Progenitor cell of endocrine pancreas (in vitro differentiated cells): ENCODE data around the gene YIF1A. TPM values are rescaled to one million over a fixed set of nuclear protein-coding genes. Genes with fewer than 3 reads are reported as not detected.

ENCODE experiments used
- DNase-seq: peaks from one replicate; pipeline ENCODE4 v3.0.0; 2021; ENCODE audit warnings: low spot score; ENCODE audit not compliant: unreplicated experiment
- H3K27ac Mint-ChIP-seq: 2 replicates; pipeline ENCODE4 v1.8.0; 2021; ENCODE audit warnings: mild to moderate bottlenecking, moderate library complexity, mixed read lengths
- H3K27me3 Mint-ChIP-seq: 2 replicates; pipeline ENCODE4 v1.8.0; 2021; ENCODE audit warnings: mixed read lengths
- H3K36me3 Mint-ChIP-seq: 2 replicates; pipeline ENCODE4 v1.8.0; 2022; ENCODE audit warnings: mixed read lengths; ENCODE audit not compliant: insufficient read depth
- H3K4me1 Mint-ChIP-seq: 2 replicates; pipeline ENCODE4 v1.8.0; 2021; ENCODE audit warnings: low read depth, mixed read lengths
- H3K4me3 Mint-ChIP-seq: 2 replicates; pipeline ENCODE4 v1.8.0; 2021; ENCODE audit warnings: low read depth, mild to moderate bottlenecking, moderate library complexity, mixed read lengths
- H3K9me3 Mint-ChIP-seq: 2 replicates; pipeline ENCODE4 v1.8.0; 2021; ENCODE audit warnings: low read depth, mixed read lengths
- total RNA-seq: library from RNA; stranded (reverse); gene quantifications from 2 replicates; pipeline ENCODE4 v1.2.1, GENCODE V29; 2021
- TF ChIP-seq, protein P1 (sequence below): fragments of 200-600 bp; sonication (generic); IDR thresholded peaks from one replicate; pipeline ENCODE4 v1.5.0; 2021; ENCODE audit warnings: antibody characterized with exemption, mild to moderate bottlenecking; ENCODE audit not compliant: unreplicated experiment

YIF1A gene
- total RNA-seq, 1 donor from 2014 or later, result 61.7 TPM

DNA sequence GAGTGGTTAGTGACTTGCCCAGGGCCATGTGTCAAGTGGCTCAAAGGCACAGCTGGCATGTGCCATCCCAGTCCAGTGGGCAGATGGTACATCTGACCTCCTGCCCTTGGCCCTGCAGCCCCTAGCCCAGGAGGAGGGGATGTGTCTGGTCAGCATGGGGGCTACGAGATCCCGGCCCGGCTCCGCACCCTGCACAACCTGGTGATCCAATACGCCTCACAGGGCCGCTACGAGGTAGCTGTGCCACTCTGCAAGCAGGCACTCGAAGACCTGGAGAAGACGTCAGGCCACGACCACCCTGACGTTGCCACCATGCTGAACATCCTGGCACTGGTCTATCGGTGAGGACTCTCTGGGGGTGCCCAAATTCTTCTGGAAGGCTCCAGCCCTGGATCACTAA is 26.2 kb downstream of the YIF1A start:
- H3K9me3 Mint-ChIP-seq, result no peaks in the 10 kb centered on the region
- H3K4me1 Mint-ChIP-seq, result peaks cover 10% of the 10 kb centered on the region
- H3K27me3 Mint-ChIP-seq, result no peaks in the 10 kb centered on the region
- no peak for DNase-seq
- H3K4me3 Mint-ChIP-seq, result no peak overlapping the region
- TF ChIP-seq, protein P1, sequence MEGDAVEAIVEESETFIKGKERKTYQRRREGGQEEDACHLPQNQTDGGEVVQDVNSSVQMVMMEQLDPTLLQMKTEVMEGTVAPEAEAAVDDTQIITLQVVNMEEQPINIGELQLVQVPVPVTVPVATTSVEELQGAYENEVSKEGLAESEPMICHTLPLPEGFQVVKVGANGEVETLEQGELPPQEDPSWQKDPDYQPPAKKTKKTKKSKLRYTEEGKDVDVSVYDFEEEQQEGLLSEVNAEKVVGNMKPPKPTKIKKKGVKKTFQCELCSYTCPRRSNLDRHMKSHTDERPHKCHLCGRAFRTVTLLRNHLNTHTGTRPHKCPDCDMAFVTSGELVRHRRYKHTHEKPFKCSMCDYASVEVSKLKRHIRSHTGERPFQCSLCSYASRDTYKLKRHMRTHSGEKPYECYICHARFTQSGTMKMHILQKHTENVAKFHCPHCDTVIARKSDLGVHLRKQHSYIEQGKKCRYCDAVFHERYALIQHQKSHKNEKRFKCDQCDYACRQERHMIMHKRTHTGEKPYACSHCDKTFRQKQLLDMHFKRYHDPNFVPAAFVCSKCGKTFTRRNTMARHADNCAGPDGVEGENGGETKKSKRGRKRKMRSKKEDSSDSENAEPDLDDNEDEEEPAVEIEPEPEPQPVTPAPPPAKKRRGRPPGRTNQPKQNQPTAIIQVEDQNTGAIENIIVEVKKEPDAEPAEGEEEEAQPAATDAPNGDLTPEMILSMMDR, result no peak
- H3K36me3 Mint-ChIP-seq, result peaks cover 15% of the 10 kb centered on the region
- no peak overlapping the region for H3K27ac Mint-ChIP-seq

DNA sequence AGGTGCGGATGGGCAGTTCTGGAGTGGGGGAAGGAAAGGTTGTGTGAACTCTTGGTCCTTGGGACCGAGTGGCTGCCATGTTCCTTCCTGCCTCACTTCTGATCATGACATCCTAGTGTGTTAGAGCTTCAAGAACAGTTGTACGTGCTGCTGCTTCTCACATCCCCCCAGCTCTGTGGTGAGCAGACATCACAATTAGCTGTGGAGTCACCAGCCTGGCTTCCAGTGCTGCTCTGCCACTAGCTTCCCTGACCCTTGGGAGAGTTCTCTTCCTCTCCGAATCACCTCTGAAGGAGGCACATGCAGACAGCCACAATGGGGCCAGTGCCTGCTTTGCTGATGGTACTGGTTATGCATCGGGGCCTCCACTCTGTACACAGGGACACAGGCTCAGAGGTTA is 26.8 kb downstream of the YIF1A start:
- no peak overlapping the region for H3K4me3 Mint-ChIP-seq
- peaks cover 9% of the 10 kb centered on the region for H3K4me1 Mint-ChIP-seq
- H3K27ac Mint-ChIP-seq, result no peak overlapping the region
- peaks cover 15% of the 10 kb centered on the region for H3K36me3 Mint-ChIP-seq
- no peaks in the 10 kb centered on the region for H3K27me3 Mint-ChIP-seq
- H3K9me3 Mint-ChIP-seq, result no peaks in the 10 kb centered on the region
- TF ChIP-seq, protein P1, result no peak
- DNase-seq, result no peak

DNA sequence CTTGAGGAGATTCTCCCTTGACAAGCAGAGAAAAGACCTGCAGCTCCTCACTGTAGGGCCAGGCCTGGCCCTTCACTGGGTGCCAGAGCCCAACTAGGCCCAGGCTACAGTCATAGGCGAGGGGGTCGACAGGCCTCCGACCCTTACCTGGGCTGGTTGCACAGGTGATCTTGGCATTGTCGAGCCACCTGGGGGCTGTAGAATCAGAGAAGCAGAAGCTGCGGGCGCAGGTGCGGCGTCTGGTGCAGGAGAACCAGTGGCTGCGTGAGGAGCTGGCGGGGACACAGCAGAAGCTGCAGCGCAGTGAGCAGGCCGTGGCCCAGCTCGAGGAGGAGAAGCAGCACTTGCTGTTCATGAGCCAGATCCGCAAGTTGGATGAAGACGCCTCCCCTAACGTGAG is 27.4 kb downstream of the YIF1A start:
- Mint-ChIP-seq H3K27ac (no peak overlapping the region), H3K9me3 (no peaks in the 10 kb centered on the region), H3K36me3 (peaks cover 13% of the 10 kb centered on the region), H3K4me3 (no peak overlapping the region), H3K27me3 (no peaks in the 10 kb centered on the region), H3K4me1 (peaks cover 11% of the 10 kb centered on the region)
- TF ChIP-seq, protein P1, result no peak
- no peak for DNase-seq

DNA sequence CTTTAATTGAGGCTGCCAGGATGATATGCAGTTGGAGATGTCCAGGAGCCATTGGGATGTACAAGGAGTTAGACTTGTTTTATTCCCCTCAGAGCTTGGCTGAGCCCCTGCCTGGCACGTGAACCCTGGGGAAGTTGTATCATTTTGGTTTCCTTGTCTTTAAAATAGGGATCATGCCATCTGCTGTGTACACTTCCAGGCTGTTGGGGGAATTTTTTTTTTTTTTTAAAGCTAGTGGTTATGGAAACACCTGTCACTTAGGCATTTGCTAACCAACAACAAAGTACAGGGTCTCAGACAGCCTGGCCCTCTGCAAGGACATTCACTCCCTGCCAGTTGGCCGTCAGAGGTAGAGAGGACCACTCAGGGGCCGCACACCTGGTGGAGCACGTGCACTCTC is 29.0 kb downstream of the YIF1A start:
- no peak for DNase-seq
- H3K27me3 Mint-ChIP-seq, result no peaks in the 10 kb centered on the region
- no peak overlapping the region for H3K27ac Mint-ChIP-seq
- H3K36me3 Mint-ChIP-seq, result peaks cover 13% of the 10 kb centered on the region
- peaks cover 11% of the 10 kb centered on the region for H3K4me1 Mint-ChIP-seq
- H3K9me3 Mint-ChIP-seq, result no peaks in the 10 kb centered on the region
- H3K4me3 Mint-ChIP-seq, result no peak overlapping the region
- TF ChIP-seq, protein P1, result no peak

DNA sequence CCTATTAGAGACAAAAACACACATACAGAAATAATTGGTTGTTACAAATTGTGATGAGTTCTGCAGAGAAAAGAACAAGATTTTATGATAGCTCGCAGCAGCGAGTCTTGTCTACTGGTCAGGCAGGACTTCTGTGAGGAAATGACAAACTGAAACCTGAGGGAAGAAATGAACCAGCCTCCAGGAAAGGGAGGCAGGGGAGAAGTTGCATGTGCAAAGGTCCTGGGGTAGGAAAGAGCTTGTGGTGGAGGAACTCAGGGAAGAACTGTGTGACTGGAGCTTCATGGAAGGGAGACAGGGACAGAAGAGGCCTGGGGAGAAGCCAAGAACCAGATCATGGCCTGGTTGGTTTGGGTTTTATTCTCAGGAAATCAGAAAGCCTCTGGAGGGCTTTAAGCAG is 29.7 kb downstream of the YIF1A start:
- Mint-ChIP-seq H3K36me3 (peaks cover 11% of the 10 kb centered on the region), H3K4me1 (peaks cover 11% of the 10 kb centered on the region), H3K27ac (no peak overlapping the region), H3K9me3 (no peaks in the 10 kb centered on the region), H3K27me3 (no peaks in the 10 kb centered on the region), H3K4me3 (peak overlapping the region; percentile 82)
- DNase-seq, result no peak
- TF ChIP-seq, protein P1, result no peak
